ENCODE data around the gene ARHGAP42. TPM values are rescaled to one million over a fixed set of nuclear protein-coding genes. Genes with fewer than 3 reads are reported as not detected.

The ARHGAP42 gene
- total and polyA plus RNA-seq, 2 of the 4 experiments (the other 2 are of a cell fraction), result 2.9 to 7.3 TPM

DNA sequence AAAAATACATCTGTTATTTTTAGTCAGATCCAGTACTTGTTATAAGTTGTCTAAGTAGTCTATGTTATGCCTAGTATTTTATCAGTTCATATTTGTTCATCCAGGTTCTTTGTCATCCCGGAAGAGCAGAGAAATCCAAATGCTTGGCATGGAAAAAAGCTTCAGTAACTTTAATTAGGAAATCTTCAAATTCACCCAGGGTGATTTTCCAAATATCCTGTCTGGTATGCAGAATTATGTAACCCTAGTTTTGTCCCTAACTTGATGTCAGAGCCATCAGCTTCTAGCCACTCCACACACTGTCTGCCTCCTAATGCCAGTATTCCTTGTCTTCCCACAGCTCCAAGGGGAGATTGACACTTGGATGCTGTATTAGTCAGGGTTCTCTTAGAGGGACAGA lies 216.2 kb downstream of the ARHGAP42 start:
- Histone ChIP-seq H3K18ac (ENCODE audit: low read depth, low read length) (no peak overlapping the region), H4K91ac (ENCODE audit: insufficient read depth, low read depth, low read length) (no peak overlapping the region)
- CTCF ChIA-PET, result no interaction called here

More for the DNA sequence above, 216.2 kb downstream of the ARHGAP42 start:
- Histone ChIP-seq H2AK9ac (replicated peaks; ENCODE audit: low read depth, low read length, poor library complexity) (no peak overlapping the region), H3K27ac (ENCODE audit: insufficient read depth, low read length) (no peak overlapping the region), H3K4ac (ENCODE audit: low read depth, low read length) (no peak overlapping the region), H3K36me3 (ENCODE audit: control insufficient read depth, insufficient read depth, low read length) (no peaks in the 10 kb centered on the region), H2AFZ (replicated peaks; ENCODE audit: low read length, poor library complexity) (no peak overlapping the region), H2BK5ac (ENCODE audit: low read depth, low read length, poor library complexity, severe bottlenecking) (no peak overlapping the region), H3K9me3 (ENCODE audit: control insufficient read depth, insufficient read depth, low read length) (no peaks in the 10 kb centered on the region), H3K4me3 (ENCODE audit: insufficient read depth, low read depth, low read length) (no peak overlapping the region), H2BK15ac (ENCODE audit: low read depth, low read length) (no peak overlapping the region), H3K9me1 (ENCODE audit: insufficient read depth, low read length) (peaks cover 3% of the 10 kb centered on the region; the same call in 1 of the 2 replicates), H3K14ac (replicated peaks; ENCODE audit: low read depth, low read length) (no peak overlapping the region), H2BK20ac (ENCODE audit: low read depth, low read length) (no peak overlapping the region), H3K56ac (ENCODE audit: extremely low read depth, insufficient read depth, low read length) (no peak overlapping the region), H3K9ac (ENCODE audit: low read depth, low read length) (no peak overlapping the region), H4K8ac (ENCODE audit: low read depth in 2 of 2, low read length in 2 of 2) (no peak overlapping the region), H4K5ac (ENCODE audit: low read depth, low read length) (no peak overlapping the region), H3K4me1 (ENCODE audit: control insufficient read depth, insufficient read depth, low read length) (no peaks in the 10 kb centered on the region), H4K20me1 (ENCODE audit: insufficient read depth, low read length) (no peaks in the 10 kb centered on the region), H3K23ac (ENCODE audit: low read depth, low read length) (no peak overlapping the region), H3K79me1 (ENCODE audit: low read depth in 1 of 2, low read length in 2 of 2) (peaks cover 0 to 2% of the 10 kb centered on the region in 2 experiments; a peak in 3 of 4 replicates), H2AK5ac (ENCODE audit: low read depth, low read length) (no peak overlapping the region), H3K4me2 (ENCODE audit: low read depth, low read length) (no peak overlapping the region), H2BK120ac (ENCODE audit: low read depth, low read length) (no peak overlapping the region), H3K27me3 (ENCODE audit: control insufficient read depth, insufficient read depth, low read length) (no peaks in the 10 kb centered on the region)
- no CpG with 5 or more reads among the region's 1 CpG for WGBS, 2 experiments (ENCODE audit: extremely low coverage in 2 of 2, insufficient read length in 1 of 2)
- POLR2A ChIA-PET (ENCODE audit: unreplicated experiment), result no interaction called here
- no peak for TF ChIP-seq CTCF (conservative IDR thresholded peaks at IDR 0.05; ENCODE audit: low read depth, low read length)
- TF ChIP-seq, protein P1, sequence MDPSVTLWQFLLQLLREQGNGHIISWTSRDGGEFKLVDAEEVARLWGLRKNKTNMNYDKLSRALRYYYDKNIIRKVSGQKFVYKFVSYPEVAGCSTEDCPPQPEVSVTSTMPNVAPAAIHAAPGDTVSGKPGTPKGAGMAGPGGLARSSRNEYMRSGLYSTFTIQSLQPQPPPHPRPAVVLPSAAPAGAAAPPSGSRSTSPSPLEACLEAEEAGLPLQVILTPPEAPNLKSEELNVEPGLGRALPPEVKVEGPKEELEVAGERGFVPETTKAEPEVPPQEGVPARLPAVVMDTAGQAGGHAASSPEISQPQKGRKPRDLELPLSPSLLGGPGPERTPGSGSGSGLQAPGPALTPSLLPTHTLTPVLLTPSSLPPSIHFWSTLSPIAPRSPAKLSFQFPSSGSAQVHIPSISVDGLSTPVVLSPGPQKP (IDR thresholded peaks at IDR 0.05; ENCODE audit: borderline replicate concordance, low read depth, low read length), result no peak
- no peak for TF ChIP-seq CHD1 (IDR thresholded peaks at IDR 0.05; ENCODE audit: low read depth, low read length)
- TF ChIP-seq MXI1 (IDR thresholded peaks at IDR 0.05; ENCODE audit: borderline replicate concordance, low read depth, low read length), result no peak
- dilution Hi-C loops (cut with HindIII; ENCODE audit: low sequenced_read_pairs, unreplicated experiment), result no loop called here
- DNase-seq (no peak), ATAC-seq (ENCODE audit: low read depth) (no peak)
- no TSS peak for BruUV-seq (replicated peaks)
- in situ Hi-C loops (cut with MboI; ENCODE audit: low sequenced_read_pairs), result no loop called here
- intact Hi-C loops (cut with micrococcal nuclease), result no loop called here

Measured in IMR-90 (cell line).